Measurements from ENCODE around the gene SIDT1. TPM values are rescaled to one million over a fixed set of nuclear protein-coding genes. Genes with fewer than 3 reads are reported as not detected.

Gene SIDT1
- total RNA-seq, 1 donor from 2014 or later: not detected

- no peak overlapping the region for H3K27ac ChIP-seq (ENCODE audit: low read depth, low read length)
- no peak overlapping the region for H2AFZ ChIP-seq (ENCODE audit: low read depth, low read length)
- H3K4me3 ChIP-seq (ENCODE audit: insufficient read depth, low read depth, low read length): no peak overlapping the region
- H4K20me1 ChIP-seq (ENCODE audit: insufficient read depth, low read length): no peaks in the 10 kb centered on the region
- no peaks in the 10 kb centered on the region for H3K4me1 ChIP-seq (ENCODE audit: insufficient read depth, low read length)
- no peaks in the 10 kb centered on the region for H3K9me3 Mint-ChIP-seq (ENCODE audit: unreplicated experiment)
- DNase-seq (ENCODE audit: low read depth) (no peak), FAIRE-seq (no peak)
- no peaks in the 10 kb centered on the region for H3K36me3 ChIP-seq (ENCODE audit: insufficient read depth, low read length)
- no peak for TF ChIP-seq EZH2 (IDR thresholded peaks at IDR 0.05; ENCODE audit: insufficient read depth, low read length)
- no peak for TF ChIP-seq CTCF (IDR thresholded peaks at IDR 0.05; ENCODE audit: insufficient read depth, low read depth, low read length)
- no peak overlapping the region for H3K9ac ChIP-seq (ENCODE audit: low read length)
- no peak overlapping the region for H3K4me2 ChIP-seq (ENCODE audit: low read length)
- no peaks in the 10 kb centered on the region for H3K79me2 ChIP-seq (ENCODE audit: insufficient read depth, low read length)
- H3K27me3 ChIP-seq (ENCODE audit: insufficient read depth, low read length): no peaks in the 10 kb centered on the region
- H3K4me3 Mint-ChIP-seq (ENCODE audit: unreplicated experiment): no peak overlapping the region
- no peak overlapping the region for H3K27ac Mint-ChIP-seq (ENCODE audit: unreplicated experiment)
- peaks cover 7% of the 10 kb centered on the region for H3K27me3 Mint-ChIP-seq (ENCODE audit: low read depth, unreplicated experiment)
- H3K4me1 Mint-ChIP-seq (ENCODE audit: low read depth, unreplicated experiment): no peaks in the 10 kb centered on the region
- no peaks in the 10 kb centered on the region for H3K9me3 ChIP-seq (ENCODE audit: insufficient read depth, low read depth, low read length)
- no peaks in the 10 kb centered on the region for H3K36me3 Mint-ChIP-seq (ENCODE audit: low read depth, unreplicated experiment)
Observed at GRCh38 chr3:113620091-113620490, 87.7 kb downstream of the SIDT1 start.

GRCh38 chr3:113623324-113623723 is 91.0 kb downstream of the SIDT1 start:
- H3K4me2 ChIP-seq (ENCODE audit: low read length): peak overlapping the region; percentile 50
- Mint-ChIP-seq H3K4me1 (ENCODE audit: low read depth, unreplicated experiment) (peaks cover 3% of the 10 kb centered on the region), H3K4me3 (ENCODE audit: unreplicated experiment) (no peak overlapping the region), H3K9me3 (ENCODE audit: unreplicated experiment) (no peaks in the 10 kb centered on the region), H3K27ac (ENCODE audit: unreplicated experiment) (no peak overlapping the region), H3K36me3 (ENCODE audit: low read depth, unreplicated experiment) (no peaks in the 10 kb centered on the region), H3K27me3 (ENCODE audit: low read depth, unreplicated experiment) (peaks cover 13% of the 10 kb centered on the region)
- H4K20me1 ChIP-seq (ENCODE audit: insufficient read depth, low read length): no peaks in the 10 kb centered on the region
- H3K27me3 ChIP-seq (ENCODE audit: insufficient read depth, low read length): no peaks in the 10 kb centered on the region
- TF ChIP-seq EZH2 (IDR thresholded peaks at IDR 0.05; ENCODE audit: insufficient read depth, low read length) (no peak), CTCF (IDR thresholded peaks at IDR 0.05; ENCODE audit: insufficient read depth, low read depth, low read length) (peak; percentile 4)
- no peak overlapping the region for H3K9ac ChIP-seq (ENCODE audit: low read length)
- no peaks in the 10 kb centered on the region for H3K79me2 ChIP-seq (ENCODE audit: insufficient read depth, low read length)
- H3K4me3 ChIP-seq (ENCODE audit: insufficient read depth, low read depth, low read length): no peak overlapping the region
- no peak overlapping the region for H3K27ac ChIP-seq (ENCODE audit: low read depth, low read length)
- no peaks in the 10 kb centered on the region for H3K9me3 ChIP-seq (ENCODE audit: insufficient read depth, low read depth, low read length)
- no peak for FAIRE-seq
- H2AFZ ChIP-seq (ENCODE audit: low read depth, low read length): no peak overlapping the region
- DNase-seq (ENCODE audit: low read depth): no peak
- H3K4me1 ChIP-seq (ENCODE audit: insufficient read depth, low read length): peaks cover 3% of the 10 kb centered on the region
- H3K36me3 ChIP-seq (ENCODE audit: insufficient read depth, low read length): no peaks in the 10 kb centered on the region

- DNase-seq (ENCODE audit: low read depth) (no peak), FAIRE-seq (no peak)
- H3K4me3 Mint-ChIP-seq (ENCODE audit: unreplicated experiment): no peak overlapping the region
- H3K27ac Mint-ChIP-seq (ENCODE audit: unreplicated experiment): no peak overlapping the region
- H3K9me3 ChIP-seq (ENCODE audit: insufficient read depth, low read depth, low read length): no peaks in the 10 kb centered on the region
- H3K4me3 ChIP-seq (ENCODE audit: insufficient read depth, low read depth, low read length): no peak overlapping the region
- no peaks in the 10 kb centered on the region for H3K36me3 ChIP-seq (ENCODE audit: insufficient read depth, low read length)
- peaks cover 15% of the 10 kb centered on the region for H3K27me3 Mint-ChIP-seq (ENCODE audit: low read depth, unreplicated experiment)
- H3K4me1 Mint-ChIP-seq (ENCODE audit: low read depth, unreplicated experiment): peaks cover 3% of the 10 kb centered on the region
- no peak overlapping the region for H2AFZ ChIP-seq (ENCODE audit: low read depth, low read length)
- no peak overlapping the region for H3K9ac ChIP-seq (ENCODE audit: low read length)
- H3K4me2 ChIP-seq (ENCODE audit: low read length): peak overlapping the region; percentile 50
- H3K4me1 ChIP-seq (ENCODE audit: insufficient read depth, low read length): peaks cover 3% of the 10 kb centered on the region
- H3K27me3 ChIP-seq (ENCODE audit: insufficient read depth, low read length): no peaks in the 10 kb centered on the region
- H3K27ac ChIP-seq (ENCODE audit: low read depth, low read length): no peak overlapping the region
- H4K20me1 ChIP-seq (ENCODE audit: insufficient read depth, low read length): no peaks in the 10 kb centered on the region
- TF ChIP-seq EZH2 (IDR thresholded peaks at IDR 0.05; ENCODE audit: insufficient read depth, low read length) (no peak), CTCF (IDR thresholded peaks at IDR 0.05; ENCODE audit: insufficient read depth, low read depth, low read length) (no peak)
- no peaks in the 10 kb centered on the region for H3K9me3 Mint-ChIP-seq (ENCODE audit: unreplicated experiment)
- no peaks in the 10 kb centered on the region for H3K79me2 ChIP-seq (ENCODE audit: insufficient read depth, low read length)
- H3K36me3 Mint-ChIP-seq (ENCODE audit: low read depth, unreplicated experiment): no peaks in the 10 kb centered on the region
Observed at GRCh38 chr3:113623811-113624210, 91.5 kb downstream of the SIDT1 start.
